GOT3 (cell line): Measurements from ENCODE around the gene UBE2Q2.

Experiments
- DNase-seq: peaks from one replicate; lab custom pipeline; 2025; ENCODE audit warnings: mixed read lengths; lab: John Stamatoyannopoulos, UW

Gene UBE2Q2

DNA sequence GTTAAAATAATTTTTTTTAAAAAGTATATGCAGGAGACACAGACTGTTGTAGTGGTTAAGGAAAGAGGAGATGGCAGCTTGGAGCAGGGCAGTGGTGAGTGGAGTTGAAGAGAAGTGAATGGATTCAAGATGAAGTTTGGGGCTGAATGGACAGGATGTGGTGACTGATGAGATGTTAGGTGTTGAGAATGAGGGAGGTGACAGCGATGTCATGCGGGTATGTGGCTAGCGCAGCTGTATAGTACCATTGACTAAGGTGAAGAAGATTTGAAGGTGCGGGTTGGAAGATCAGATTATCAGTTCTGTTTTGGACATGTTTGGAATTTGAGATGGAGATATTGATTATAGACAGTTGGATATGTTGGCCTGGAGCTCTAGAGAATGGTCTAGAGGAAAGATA lies 80.5 kb downstream of the UBE2Q2 start:
- no peak for DNase-seq

DNA sequence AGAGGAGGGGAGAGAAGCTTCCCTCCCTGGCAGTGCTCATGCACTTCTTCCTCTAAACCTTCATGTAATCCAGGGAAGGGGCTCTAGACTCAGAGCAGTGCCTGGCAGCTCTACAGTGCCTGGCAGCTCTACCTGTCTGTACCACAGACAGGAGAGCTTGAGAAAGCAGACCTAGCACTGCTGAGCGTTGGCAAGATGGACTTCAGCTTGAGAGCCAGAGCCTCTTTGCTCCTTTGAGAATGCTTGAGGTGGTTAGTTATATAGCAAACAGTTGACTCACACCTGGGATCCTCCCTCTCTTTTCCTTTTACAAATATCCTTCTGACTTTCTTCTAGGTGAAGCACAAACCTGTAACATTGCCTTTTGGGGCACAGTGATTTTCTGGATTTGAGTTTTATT lies 81.3 kb downstream of the UBE2Q2 start:
- no peak for DNase-seq

DNA sequence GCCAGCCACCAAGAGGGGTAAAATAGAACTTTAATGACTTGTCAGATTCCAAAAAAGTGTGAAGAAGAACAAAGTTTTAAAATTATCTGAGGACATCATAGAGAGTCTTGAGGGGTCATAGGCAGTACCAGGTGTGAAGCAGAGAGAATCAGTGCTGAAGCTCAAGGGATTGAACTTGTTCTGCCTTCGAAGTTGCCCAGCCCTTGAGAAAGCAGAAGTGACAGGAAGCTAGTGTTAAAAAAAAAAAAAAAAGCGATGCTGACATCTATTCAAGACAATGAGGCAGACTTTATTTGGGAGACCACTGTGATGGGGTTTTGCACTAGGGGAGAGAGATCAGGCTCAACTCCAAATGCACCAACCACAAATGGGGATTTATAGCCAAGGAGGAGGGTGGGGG lies 82.2 kb downstream of the UBE2Q2 start:
- no peak for DNase-seq

DNA sequence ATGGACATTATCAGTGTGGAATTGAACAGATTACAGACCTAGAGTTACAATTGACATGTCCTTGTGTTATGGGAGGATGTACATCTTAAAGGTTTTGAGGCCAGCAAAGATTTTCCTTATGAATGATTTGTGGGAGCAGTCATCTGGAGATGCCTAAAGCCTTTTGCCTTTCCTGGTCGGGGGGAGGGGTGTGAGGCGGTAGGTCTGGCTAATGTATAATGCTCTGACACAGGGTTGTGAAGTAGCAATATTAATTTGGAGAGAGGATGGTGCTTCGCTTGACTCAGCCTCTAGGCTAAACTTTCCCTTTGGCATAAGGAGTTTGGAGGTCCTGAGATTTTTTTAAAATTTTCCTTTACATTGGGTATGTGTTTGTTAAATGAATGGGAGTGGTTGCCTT lies 83.7 kb downstream of the UBE2Q2 start:
- DNase-seq: no peak

GRCh38 chr15:75927601-75928000 lies 84.4 kb downstream of the UBE2Q2 start:
- DNase-seq: no peak

- no peak for DNase-seq
Observed at GRCh38 chr15:75928680-75929608, 85.7 kb downstream of the UBE2Q2 start.

DNA sequence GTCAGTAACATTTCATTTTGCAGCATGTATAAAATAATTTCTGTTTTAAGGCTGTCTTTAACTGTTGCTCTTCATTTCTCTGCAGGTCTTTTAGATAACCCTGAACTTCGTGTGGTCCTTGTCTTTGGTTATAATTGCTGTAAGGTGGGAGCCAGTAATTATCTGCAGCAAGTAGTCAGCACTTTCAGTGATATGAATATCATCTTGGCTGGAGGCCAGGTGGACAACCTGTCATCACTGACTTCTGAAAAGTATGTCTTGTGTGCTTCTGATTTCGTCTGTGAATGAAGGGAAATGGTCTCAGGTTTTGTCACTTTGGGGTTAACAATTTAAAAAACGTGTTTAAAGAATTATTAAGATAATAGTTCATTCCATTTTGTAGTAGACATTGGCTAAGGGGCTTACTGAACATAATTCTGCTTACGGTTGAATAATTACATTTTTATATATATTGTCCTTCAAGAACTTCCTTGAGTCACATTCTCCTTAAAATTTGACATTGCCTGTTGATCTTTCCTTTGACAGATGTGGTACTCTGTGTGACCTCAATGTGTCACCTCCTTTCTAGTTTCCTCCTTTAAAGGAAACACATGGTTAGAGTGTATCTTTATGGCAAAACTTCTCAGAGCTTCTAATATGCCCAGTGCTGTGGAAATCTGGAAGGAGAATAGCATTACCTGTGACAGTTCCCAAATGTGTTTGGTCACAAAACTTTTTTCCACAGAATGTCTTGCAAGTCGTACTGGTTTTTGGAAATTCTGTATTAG lies 86.7 kb downstream of the UBE2Q2 start:
- DNase-seq: no peak

DNA sequence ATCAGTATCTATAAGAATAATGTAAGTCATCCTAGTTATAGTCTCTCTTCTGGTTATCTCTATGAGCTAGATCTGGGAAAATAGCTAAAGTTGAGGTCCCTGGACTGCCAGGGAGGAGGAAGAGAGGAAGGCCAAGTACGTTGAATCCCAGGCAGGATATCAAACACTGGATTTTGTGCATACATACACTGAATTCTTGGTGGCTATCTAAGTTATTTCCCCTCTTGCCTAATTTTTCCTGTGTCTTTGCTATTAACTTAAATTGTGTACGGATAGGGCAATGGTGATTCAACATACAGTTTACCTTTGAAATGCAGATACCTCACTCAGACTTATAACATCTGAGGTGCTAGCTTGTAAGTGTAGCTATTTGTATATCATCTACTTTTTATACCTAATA lies 87.6 kb downstream of the UBE2Q2 start:
- no peak for DNase-seq

DNA sequence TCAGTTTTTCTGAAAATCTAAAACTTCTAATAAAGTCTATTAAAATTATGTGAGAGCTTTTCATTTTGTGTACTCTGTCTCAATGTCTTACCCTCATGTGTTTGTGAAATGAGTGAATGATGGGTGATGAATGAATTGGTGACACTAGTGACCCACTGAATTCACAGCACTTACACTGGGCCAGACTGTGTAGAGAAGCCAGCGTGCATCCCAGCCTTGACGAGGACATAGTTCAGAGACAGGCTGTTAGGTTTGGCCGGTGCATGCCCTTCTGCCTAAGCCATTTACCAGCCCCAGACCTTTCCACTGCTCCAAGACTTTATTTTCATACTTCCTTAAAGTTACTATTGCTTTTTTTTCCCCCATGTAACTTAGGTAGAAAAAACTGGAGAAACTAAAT lies 99.2 kb downstream of the UBE2Q2 start:
- no peak for DNase-seq

DNA sequence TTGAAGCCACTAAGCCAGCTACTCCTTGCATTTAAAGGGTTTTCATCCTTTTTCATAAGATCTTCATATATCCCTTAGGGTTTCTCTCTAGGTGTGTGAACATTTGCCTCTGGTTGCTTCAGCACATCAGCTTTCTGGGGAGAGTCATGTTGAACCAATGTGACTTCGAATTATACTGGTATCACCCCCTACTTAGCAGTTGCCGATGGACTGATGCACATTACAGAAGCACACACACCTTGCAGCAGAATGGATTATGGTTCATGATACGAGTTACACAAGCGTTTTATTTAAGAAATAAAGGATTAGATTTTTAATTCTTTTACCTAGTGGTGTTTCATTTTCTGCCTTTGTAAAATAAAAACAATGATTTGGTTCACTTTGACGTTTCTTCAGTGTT lies 100.0 kb downstream of the UBE2Q2 start:
- DNase-seq: no peak

DNA sequence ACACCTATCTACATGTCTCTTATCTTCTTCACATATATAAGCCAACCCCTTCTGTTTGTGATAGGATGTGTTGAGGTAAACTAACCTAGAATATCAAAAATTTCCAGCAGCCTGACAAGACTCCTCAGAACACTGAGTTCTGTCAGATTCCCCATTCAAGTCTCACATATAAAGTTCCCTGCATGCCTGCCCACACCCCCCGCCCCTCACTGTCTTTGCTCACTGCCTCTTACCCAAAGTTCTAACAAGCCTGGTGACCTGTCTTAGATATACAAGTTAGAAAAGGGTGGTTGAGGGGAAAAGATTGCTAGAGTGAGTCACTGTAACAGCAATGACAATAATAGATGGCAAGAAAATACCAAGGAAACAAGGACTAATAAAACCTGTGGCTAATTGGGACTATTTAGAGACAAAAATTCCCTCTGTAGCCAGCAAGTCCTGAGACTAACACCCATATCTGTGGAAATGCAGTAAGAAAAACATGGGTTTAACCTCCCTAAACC lies 100.5 kb downstream of the UBE2Q2 start:
- no peak for DNase-seq

- DNase-seq: no peak
Observed at GRCh38 chr15:75945953-75946352, 102.7 kb downstream of the UBE2Q2 start.

DNA sequence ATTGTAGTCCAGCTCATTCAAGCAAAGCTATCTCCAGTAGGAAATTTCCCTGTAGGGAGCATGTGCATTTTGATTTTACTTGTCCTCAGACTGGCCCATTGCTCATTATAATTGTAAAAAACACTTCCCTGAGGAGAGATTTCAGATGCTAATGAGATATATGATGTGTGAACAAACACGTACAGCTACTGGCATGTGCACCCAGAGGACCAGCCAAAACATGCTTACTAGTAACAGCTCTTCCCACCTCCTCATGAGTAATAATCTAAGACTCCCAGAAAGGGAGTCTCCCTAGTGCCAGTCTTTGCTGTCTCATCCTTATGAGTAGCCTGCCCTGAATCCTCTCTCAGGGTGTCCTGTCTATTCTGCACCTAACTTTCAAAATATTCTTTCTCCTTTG lies 103.8 kb downstream of the UBE2Q2 start:
- no peak for DNase-seq

GRCh38 chr15:75948761-75949296 lies 105.6 kb downstream of the UBE2Q2 start:
- DNase-seq: no peak
